ENCODE measurements around the gene C2CD3.
A peak's percentile ranks its signal among the peaks of the same experiment; 100 is the strongest.

Gene C2CD3

DNA sequence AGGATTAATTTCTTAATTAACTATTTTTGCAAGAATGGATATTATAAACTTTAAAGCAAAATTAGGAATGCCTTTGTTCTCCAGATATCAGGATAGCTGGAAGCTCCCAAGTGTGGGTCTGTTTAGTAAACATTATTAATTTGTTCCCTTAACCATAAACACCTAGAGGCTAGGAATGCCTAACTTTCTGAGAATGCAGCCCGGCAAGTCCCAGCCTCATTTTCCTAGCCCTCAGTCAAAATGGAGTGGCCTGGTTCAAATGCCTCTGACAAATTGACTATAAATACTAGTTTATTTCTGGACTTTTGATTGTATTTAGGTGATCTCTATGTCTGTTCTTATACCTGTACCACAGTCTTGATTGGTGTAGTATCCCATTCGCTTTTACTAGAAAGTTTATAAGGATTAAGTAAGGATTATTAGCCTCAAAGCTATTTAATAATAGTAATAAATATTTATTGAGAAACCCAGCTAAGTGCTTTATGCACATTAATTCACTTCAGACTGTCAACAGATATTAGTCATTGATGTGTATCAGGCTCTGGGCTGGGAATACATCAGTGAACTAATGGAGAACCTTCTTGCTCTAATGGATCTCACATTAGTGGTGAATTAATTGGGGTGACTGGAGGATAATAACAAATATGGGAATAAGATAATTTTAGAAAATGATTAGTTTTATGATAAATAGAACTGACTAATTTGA, 26.1 kb upstream of the C2CD3 start:
- Histone ChIP-seq H3K27ac (no peak overlapping the region), H3K27me3 (no peaks in the 10 kb centered on the region), H3K9me3 (peaks cover 23% of the 10 kb centered on the region), H3K9ac (no peak overlapping the region), H3K4me3 (no peak overlapping the region), H3K36me3 (peaks cover 36% of the 10 kb centered on the region), H4K20me1 (no peaks in the 10 kb centered on the region), H3K4me2 (no peak overlapping the region), H3K4me1 (no peaks in the 10 kb centered on the region; the same call in 1 of the 2 replicates)
- TF ChIP-seq Cebpa-rat (IDR thresholded peaks at IDR 0.05) = no peak

- H3K4me2 ChIP-seq = no peak overlapping the region
These were observed 25.0 kb upstream of the C2CD3 start for GRCh38 chr11:74195828-74196227.

GRCh38 chr11:74185695-74186094, 14.9 kb upstream of the C2CD3 start:
- Histone ChIP-seq H3K36me3 (peaks cover 51% of the 10 kb centered on the region), H3K9me3 (peaks cover 12% of the 10 kb centered on the region), H3K4me2 (no peak overlapping the region), H3K27me3 (no peaks in the 10 kb centered on the region), H3K4me3 (no peak overlapping the region), H3K9ac (no peak overlapping the region), H3K27ac (no peak overlapping the region), H4K20me1 (peaks cover 23% of the 10 kb centered on the region), H3K4me1 (no peaks in the 10 kb centered on the region)
- no peak for TF ChIP-seq Cebpa-rat (IDR thresholded peaks at IDR 0.05)

More at GRCh38 chr11:74195828-74196227, 25.0 kb upstream of the C2CD3 start:
- Histone ChIP-seq H3K4me1 (no peaks in the 10 kb centered on the region), H4K20me1 (no peaks in the 10 kb centered on the region), H3K36me3 (peaks cover 47% of the 10 kb centered on the region), H3K27me3 (no peaks in the 10 kb centered on the region), H3K9me3 (peaks cover 34% of the 10 kb centered on the region), H3K9ac (no peak overlapping the region), H3K27ac (no peak overlapping the region), H3K4me3 (no peak overlapping the region)
- no peak for TF ChIP-seq Cebpa-rat (IDR thresholded peaks at IDR 0.05)

DNA sequence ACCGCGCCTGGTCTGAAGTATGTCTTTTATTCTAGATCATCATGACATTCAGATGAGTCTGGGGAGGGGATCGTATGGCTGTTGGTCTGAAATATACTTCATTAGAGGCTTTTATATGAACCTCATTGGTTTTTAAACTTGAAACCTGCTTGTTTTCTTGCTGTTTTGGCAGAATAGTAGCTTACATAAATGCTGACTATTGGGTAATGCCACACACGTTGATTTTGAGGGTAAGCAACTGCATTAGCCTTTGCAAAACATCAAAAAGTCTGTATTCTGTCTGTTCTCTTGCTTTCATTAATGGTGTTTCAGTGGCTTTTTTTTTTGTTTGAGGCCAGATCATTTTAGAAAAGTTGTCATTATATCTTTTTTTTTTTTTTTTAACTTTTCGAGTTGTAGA, 14.5 kb upstream of the C2CD3 start:
- no peak for TF ChIP-seq Cebpa-rat (IDR thresholded peaks at IDR 0.05)
- Histone ChIP-seq H3K36me3 (peaks cover 49% of the 10 kb centered on the region), H3K27me3 (no peaks in the 10 kb centered on the region), H3K9ac (no peak overlapping the region), H3K9me3 (peaks cover 8% of the 10 kb centered on the region), H4K20me1 (peaks cover 27% of the 10 kb centered on the region), H3K4me1 (no peaks in the 10 kb centered on the region), H3K4me2 (no peak overlapping the region), H3K4me3 (no peak overlapping the region), H3K27ac (no peak overlapping the region)

DNA sequence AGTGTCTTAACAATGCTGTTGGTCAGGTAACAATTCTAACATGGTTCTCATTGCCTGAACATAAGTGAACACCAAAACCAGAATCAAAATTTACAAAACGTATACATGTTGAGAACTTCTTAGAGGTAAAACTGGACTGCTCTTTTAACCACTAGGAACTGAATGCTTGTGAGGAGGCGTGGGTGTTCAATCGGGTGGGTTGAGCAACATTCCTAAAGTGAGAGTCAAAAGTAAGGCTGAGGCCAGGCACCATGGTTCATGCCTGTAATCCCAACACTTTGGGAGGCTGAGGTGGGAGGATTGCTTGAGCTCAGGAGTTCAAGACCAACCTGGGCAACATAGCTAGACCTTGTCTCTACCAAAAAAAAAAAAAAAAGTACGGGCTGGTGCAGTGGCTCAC, 11.8 kb upstream of the C2CD3 start:
- Histone ChIP-seq H3K27me3 (no peaks in the 10 kb centered on the region), H3K36me3 (peaks cover 45% of the 10 kb centered on the region), H3K4me1 (no peaks in the 10 kb centered on the region), H3K9me3 (no peaks in the 10 kb centered on the region), H3K4me3 (no peak overlapping the region), H3K9ac (no peak overlapping the region), H4K20me1 (peaks cover 48% of the 10 kb centered on the region), H3K4me2 (no peak overlapping the region), H3K27ac (no peak overlapping the region)
- no peak for TF ChIP-seq Cebpa-rat (IDR thresholded peaks at IDR 0.05)

DNA sequence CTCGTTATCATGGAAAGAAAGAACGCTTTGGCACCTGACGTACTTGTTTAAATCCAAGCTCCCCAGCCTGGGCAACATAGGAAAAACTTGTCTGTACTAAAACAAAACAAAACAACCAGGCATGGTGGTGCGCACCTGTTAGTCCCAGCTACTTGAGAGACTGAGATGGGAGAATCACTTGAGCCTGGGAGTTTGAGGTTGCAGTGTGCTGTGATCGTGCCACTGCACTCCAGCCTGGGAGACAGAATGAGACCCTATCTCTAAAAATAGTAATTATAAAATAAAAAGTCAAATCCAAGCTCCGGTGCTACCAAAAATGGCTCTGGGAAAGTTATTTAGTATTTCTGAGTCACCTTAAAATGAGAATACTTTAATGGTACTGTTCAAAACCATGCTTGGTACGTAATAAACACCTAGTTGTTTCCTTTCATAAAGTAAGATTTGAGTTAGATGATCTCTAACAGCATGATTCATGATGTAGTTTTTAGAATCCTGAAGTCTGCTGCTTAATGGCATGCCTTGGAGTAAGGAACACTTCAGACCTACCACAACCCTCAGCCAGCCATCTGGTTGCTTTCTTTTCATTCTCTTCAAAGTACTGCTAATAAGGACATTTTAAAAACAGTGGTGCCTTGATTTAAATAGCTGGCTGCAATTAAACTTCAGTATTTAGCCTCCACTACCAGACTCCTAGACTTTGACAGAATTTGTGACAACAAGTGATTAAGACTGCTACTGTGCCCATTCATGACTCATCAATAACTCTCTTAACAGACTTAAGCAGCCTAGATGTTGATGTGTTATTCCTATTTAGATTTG, 8.6 kb upstream of the C2CD3 start:
- H3K27ac ChIP-seq = no peak overlapping the region
- H3K4me3 ChIP-seq = no peak overlapping the region
- TF ChIP-seq Cebpa-rat (IDR thresholded peaks at IDR 0.05) = no peak

DNA sequence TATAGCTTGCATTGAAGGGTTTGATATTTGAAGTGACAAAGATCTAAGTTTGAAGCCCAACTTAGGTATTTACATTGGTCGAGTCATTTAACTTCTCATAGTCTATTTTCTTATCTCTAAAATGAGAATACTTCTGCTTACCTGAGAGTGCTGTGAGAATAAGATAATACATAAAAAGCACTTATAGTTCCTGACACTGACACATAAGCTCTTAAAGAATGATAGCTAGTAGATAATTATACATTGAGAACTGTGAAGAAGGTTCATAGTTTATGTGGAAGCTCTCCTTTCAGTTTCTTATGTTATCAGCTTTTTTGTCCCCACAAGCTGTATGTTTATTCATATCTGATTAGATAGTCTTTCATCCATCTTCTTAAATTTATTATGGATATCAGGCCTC, 5.1 kb upstream of the C2CD3 start:
- Histone ChIP-seq H3K27ac (no peak overlapping the region), H3K4me1 (peaks cover 25% of the 10 kb centered on the region), H4K20me1 (peaks cover 56% of the 10 kb centered on the region), H3K27me3 (no peaks in the 10 kb centered on the region), H3K9ac (no peak overlapping the region), H3K36me3 (peaks cover 35% of the 10 kb centered on the region), H3K4me3 (no peak overlapping the region), H3K4me2 (no peak overlapping the region), H3K9me3 (no peaks in the 10 kb centered on the region)
- TF ChIP-seq Cebpa-rat (IDR thresholded peaks at IDR 0.05) = no peak

More for the DNA sequence above, 8.6 kb upstream of the C2CD3 start:
- H3K4me2 ChIP-seq = no peak overlapping the region
- H3K36me3 ChIP-seq = peaks cover 42% of the 10 kb centered on the region
- no peak overlapping the region for H3K9ac ChIP-seq
- H3K27me3 ChIP-seq = no peaks in the 10 kb centered on the region
- H3K4me1 ChIP-seq = no peaks in the 10 kb centered on the region
- peaks cover 65% of the 10 kb centered on the region for H4K20me1 ChIP-seq
- no peaks in the 10 kb centered on the region for H3K9me3 ChIP-seq

GRCh38 chr11:74171997-74172396, 1.2 kb upstream of the C2CD3 start:
- Histone ChIP-seq H3K36me3 (peaks cover 31% of the 10 kb centered on the region; the same call in 1 of the 2 replicates), H4K20me1 (peaks cover 23% of the 10 kb centered on the region; the same call in 1 of the 2 replicates), H3K27ac (peak overlapping the region; percentile 74), H3K9me3 (no peaks in the 10 kb centered on the region), H3K4me1 (peaks cover 45% of the 10 kb centered on the region), H3K4me2 (peak overlapping the region; percentile 91), H3K9ac (peak overlapping the region; percentile 83), H3K27me3 (no peaks in the 10 kb centered on the region), H3K4me3 (peak overlapping the region; percentile 81)
- no peak for TF ChIP-seq Cebpa-rat (IDR thresholded peaks at IDR 0.05)

GRCh38 chr11:74171630-74171968, 797 bp upstream of the C2CD3 start:
- Histone ChIP-seq H3K9ac (peak overlapping the region; percentile 83), H3K27ac (peak overlapping the region; percentile 74), H4K20me1 (peaks cover 19% of the 10 kb centered on the region; the same call in 1 of the 2 replicates), H3K27me3 (no peaks in the 10 kb centered on the region), H3K4me2 (peak overlapping the region; percentile 91), H3K36me3 (peaks cover 33% of the 10 kb centered on the region), H3K9me3 (no peaks in the 10 kb centered on the region), H3K4me3 (peak overlapping the region; percentile 81), H3K4me1 (peaks cover 45% of the 10 kb centered on the region)
- no peak for TF ChIP-seq Cebpa-rat (IDR thresholded peaks at IDR 0.05)

Measured in BLaER1 (cell line).